GM21528 (cell line): ENCODE results near the gene DIP2C.

ENCODE experiments used
- ATAC-seq: cut with Tn5 transposase; IDR thresholded peaks from one replicate; pipeline ENCODE4 v1.9.1; 2021; ENCODE audit warnings: mild to moderate bottlenecking, moderate library complexity; ENCODE audit not compliant: unreplicated experiment, low FRiP score

Gene DIP2C

GRCh38 chr10:677750-678661, 11.5 kb downstream of the DIP2C start:
- ATAC-seq, result no peak

GRCh38 chr10:677038-677437, 12.4 kb downstream of the DIP2C start:
- ATAC-seq, result no peak

GRCh38 chr10:676178-676577, 13.3 kb downstream of the DIP2C start:
- ATAC-seq, result no peak

GRCh38 chr10:675532-675931, 13.9 kb downstream of the DIP2C start:
- no peak for ATAC-seq

- no peak for ATAC-seq
Measured at GRCh38 chr10:673492-673891, 16.0 kb downstream of the DIP2C start.

- ATAC-seq, result no peak
Measured at GRCh38 chr10:672992-673391, 16.5 kb downstream of the DIP2C start.

GRCh38 chr10:672203-672602, 17.3 kb downstream of the DIP2C start:
- no peak for ATAC-seq

GRCh38 chr10:670990-671389, 18.5 kb downstream of the DIP2C start:
- no peak for ATAC-seq

GRCh38 chr10:670038-670437, 19.4 kb downstream of the DIP2C start:
- no peak for ATAC-seq

- no peak for ATAC-seq
Measured at GRCh38 chr10:668786-669485, 20.5 kb downstream of the DIP2C start.

- ATAC-seq, result no peak
Measured at GRCh38 chr10:667602-668143, 21.8 kb downstream of the DIP2C start.

- ATAC-seq, result no peak
Measured at GRCh38 chr10:667096-667495, 22.4 kb downstream of the DIP2C start.

GRCh38 chr10:666237-667012, 23.0 kb downstream of the DIP2C start:
- ATAC-seq, result no peak

GRCh38 chr10:665579-666091, 23.8 kb downstream of the DIP2C start:
- ATAC-seq, result no peak

- ATAC-seq, result no peak
Measured at GRCh38 chr10:664893-665292, 24.6 kb downstream of the DIP2C start.

- no peak for ATAC-seq
Measured at GRCh38 chr10:664301-664700, 25.2 kb downstream of the DIP2C start.

GRCh38 chr10:663831-664251, 25.6 kb downstream of the DIP2C start:
- ATAC-seq, result no peak

GRCh38 chr10:663466-663751, 26.1 kb downstream of the DIP2C start:
- no peak for ATAC-seq

- ATAC-seq, result no peak
Measured at GRCh38 chr10:662686-663465, 26.6 kb downstream of the DIP2C start.

- no peak for ATAC-seq
Measured at GRCh38 chr10:662223-662605, 27.3 kb downstream of the DIP2C start.
